SH-SY5Y (cell line): ENCODE results near the gene ABCD4.

ENCODE experiments used
- GATA2 ChIP-seq: IDR thresholded peaks from 2 replicates; pipeline ENCODE4 v1.6.1; 2011; ENCODE audit warnings: mild to moderate bottlenecking, low read depth, low read length
- GATA3 ChIP-seq: IDR thresholded peaks from 2 replicates; pipeline ENCODE4 v1.6.1; 2011; ENCODE audit warnings: low read depth, mild to moderate bottlenecking, low read length, moderate library complexity

DNA sequence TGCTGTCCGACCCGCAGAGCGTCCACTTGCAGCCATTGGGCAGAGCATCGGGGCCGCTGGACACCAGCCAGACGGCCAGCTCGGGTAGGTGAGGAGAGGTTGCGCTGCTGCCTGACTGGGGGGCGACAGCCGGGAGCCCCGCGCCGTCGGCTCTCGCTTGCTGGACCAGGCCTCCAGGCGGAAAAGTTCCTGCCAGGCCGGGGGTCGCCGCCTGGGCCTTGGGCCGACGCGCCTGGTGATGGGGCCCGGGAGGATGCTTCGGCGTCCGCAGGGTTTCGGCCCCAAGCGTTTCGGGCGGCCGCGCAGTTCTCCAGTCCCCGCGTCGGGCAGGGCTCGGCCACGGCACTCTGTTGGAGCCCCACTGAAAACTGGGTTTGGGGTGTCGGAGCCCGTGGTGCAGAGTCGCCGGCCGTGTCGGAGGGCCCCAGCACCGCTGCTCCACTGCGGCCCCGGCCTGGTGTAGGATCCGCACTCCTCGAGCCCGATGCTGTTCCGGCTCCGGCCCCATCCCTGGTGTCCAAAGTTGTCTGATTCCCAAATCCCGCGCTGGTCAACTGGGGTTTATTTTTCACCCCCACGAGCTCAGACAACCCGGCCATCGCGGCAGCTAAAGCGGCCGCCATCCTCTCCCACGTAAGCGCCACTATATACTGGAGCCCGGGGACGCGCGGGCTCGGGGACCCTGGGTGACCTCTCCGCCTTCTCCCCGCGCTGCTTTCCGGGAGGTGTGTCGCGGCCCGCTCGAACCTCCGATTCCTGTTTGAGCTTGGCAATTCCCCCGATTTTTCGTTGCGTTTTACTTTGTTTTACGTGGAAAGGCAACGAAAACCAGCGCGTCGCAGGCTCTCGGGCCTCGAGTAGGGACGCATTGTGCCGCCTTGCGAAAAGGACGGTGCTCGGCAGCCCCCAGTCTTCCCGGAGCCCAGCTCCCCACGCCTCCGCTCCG is 62.6 kb downstream of the ABCD4 start:
- TF ChIP-seq GATA2 (no peak), GATA3 (no peak)
